HepG2 (cell line): ENCODE data around the gene DENND5A. TPM values are rescaled to one million over a fixed set of nuclear protein-coding genes. Genes with fewer than 3 reads are reported as not detected.

ENCODE experiments used
- ATAC-seq: fragments of 200-7000 bp; cut with Tn5 transposase; 3 replicates; pipeline ENCODE4 v1.9.1; 2020; ENCODE audit warnings: mild to moderate bottlenecking, moderate library complexity
- Bru-seq: library from RNA; stranded (reverse); fragments of 400-500 nt; gene quantifications from one replicate; lab custom pipeline; 2021; lab: Mats Ljungman, UMichigan
- BruChase-seq, 2 experiments: library from RNA; stranded (reverse); fragments of 400-500 nt; gene quantifications; one replicate each; lab custom pipeline; 2021; lab: Mats Ljungman, UMichigan
- BruUV-seq: library from RNA; stranded (reverse); fragments of 400-500 nt; replicated peaks from 2 replicates; lab custom pipeline; 2021; lab: Mats Ljungman, UMichigan
- CTCF ChIA-PET: fragments of 300-600 bp; formaldehyde crosslinking; extraction: SDS; loops from one replicate; lab custom pipeline; 2021; ENCODE audit warnings: low total read pairs, inconsistent platforms, low intra/inter-chr PET ratio; lab: Yijun Ruan, JAX
- POLR2A ChIA-PET: fragments of 350-600 bp; sonication (Branson Sonifier 250); formaldehyde crosslinking; loops from one replicate; lab custom pipeline; 2020; ENCODE audit warnings: antibody characterized with exemption, inconsistent platforms; lab: Yijun Ruan, JAX
- DNase-seq: peaks from one replicate; pipeline ENCODE4 v3.0.0-alpha.2; 2015; ENCODE audit warnings: low spot score
- FAIRE-seq: peaks from 3 replicates; lab custom pipeline; 2011; peaks lifted over from hg19 to GRCh38; lab: Jason Lieb, UNC
- H2AFZ ChIP-seq: one replicate; pipeline ENCODE4 v1.6.1; 2011; ENCODE audit warnings: low read length, inconsistent platforms
- H3K27ac ChIP-seq: fragments of 300-600 bp; 3 replicates; pipeline ENCODE4 v1.8.0; 2011; ENCODE audit warnings: mixed run types, mild to moderate bottlenecking, mixed read lengths, low read length, inconsistent platforms; ENCODE audit not compliant: insufficient read depth; ENCODE audit errors: extremely low read length
- H3K27me3 ChIP-seq, 2 experiments: fragments of 200-600 bp in 1 of 2; 2 replicates in 1 of 2; 3 replicates in 1 of 2; pipeline versions ENCODE4 v1.6.0 to v1.8.0; 2011; ENCODE audit warnings: low read length in 2 of 2, mild to moderate bottlenecking in 2 of 2, moderate library complexity in 2 of 2, inconsistent platforms in 1 of 2; ENCODE audit not compliant: insufficient read depth in 2 of 2, control insufficient read depth in 1 of 2
- H3K36me3 ChIP-seq, 2 experiments: fragments of 200-600 bp in 1 of 2; replicated peaks in 1 of 2; 2 replicates in 1 of 2; 3 replicates in 1 of 2; pipeline versions ENCODE4 v1.5.1 to v1.8.0; 2011; ENCODE audit warnings: low read length in 2 of 2, inconsistent platforms in 1 of 2; ENCODE audit not compliant: insufficient read depth in 2 of 2, control insufficient read depth in 1 of 2
- H3K4me1 ChIP-seq: 2 replicates; pipeline ENCODE4 v1.5.1; 2012; ENCODE audit warnings: low read length, inconsistent platforms; ENCODE audit not compliant: insufficient read depth
- H3K4me2 ChIP-seq: 2 replicates; pipeline ENCODE4 v1.6.0; 2011; ENCODE audit warnings: low read depth, low read length, inconsistent platforms
- H3K4me3 ChIP-seq, 3 experiments: fragments of 200-600 bp in 1 of 3; sonication (generic), shearing (Covaris generic) in 1 of 3; replicated peaks in 1 of 3; 2 replicates each; pipeline ENCODE4 v1.5.1; 2011 to 2016; ENCODE audit warnings: low read length in 3 of 3, inconsistent platforms in 2 of 3, low read depth in 2 of 3, mild to moderate bottlenecking in 2 of 3, control low read depth in 1 of 3, mixed read lengths in 1 of 3; ENCODE audit not compliant: insufficient read depth in 1 of 3
- H3K79me2 ChIP-seq: one replicate; pipeline ENCODE4 v1.6.1; 2011; ENCODE audit warnings: low read length, inconsistent platforms; ENCODE audit not compliant: insufficient read depth
- H3K9ac ChIP-seq: 2 replicates; pipeline ENCODE4 v1.6.0; 2011; ENCODE audit warnings: mild to moderate bottlenecking, low read depth, low read length, inconsistent platforms; ENCODE audit not compliant: insufficient read depth
- H3K9me3 ChIP-seq: 2 replicates; pipeline ENCODE4 v1.5.1; 2012; ENCODE audit warnings: mild to moderate bottlenecking, low read length
- H4K20me1 ChIP-seq: 2 replicates; pipeline ENCODE4 v1.6.0; 2011; ENCODE audit warnings: inconsistent platforms, mild to moderate bottlenecking, low read length, moderate library complexity; ENCODE audit not compliant: insufficient read depth
- ARHGAP35 ChIP-seq: sonication (generic); formaldehyde crosslinking; IDR thresholded peaks from 2 replicates; pipeline ENCODE4 v1.9.0; 2022; ENCODE audit warnings: mild to moderate bottlenecking, inconsistent platforms, moderate library complexity, missing genetic modification reagents, borderline replicate concordance
- ATF3 ChIP-seq: sonication (generic); formaldehyde crosslinking; IDR thresholded peaks from 2 replicates; pipeline ENCODE4 v1.4.0; 2020; ENCODE audit warnings: missing genetic modification reagents
- CBX5 ChIP-seq: sonication (generic); formaldehyde crosslinking; IDR thresholded peaks from 2 replicates; pipeline ENCODE4 v1.4.0; 2020; ENCODE audit warnings: missing genetic modification reagents, borderline replicate concordance
- MLXIP ChIP-seq: sonication (generic); formaldehyde crosslinking; IDR thresholded peaks from 2 replicates; pipeline ENCODE4 v1.9.0; 2021; ENCODE audit warnings: missing genetic modification reagents, borderline replicate concordance
- SP4 ChIP-seq: sonication (generic); formaldehyde crosslinking; IDR thresholded peaks from 2 replicates; pipeline ENCODE4 v1.8.1; 2023; ENCODE audit warnings: mild to moderate bottlenecking, missing genetic modification reagents
- TOE1 ChIP-seq: sonication (generic); formaldehyde crosslinking; IDR thresholded peaks from 2 replicates; pipeline ENCODE4 v1.4.0; 2020; ENCODE audit warnings: mild to moderate bottlenecking, missing genetic modification reagents
- ZNF253 ChIP-seq: sonication (generic); formaldehyde crosslinking; IDR thresholded peaks from 2 replicates; pipeline ENCODE4 v1.8.0; 2022; ENCODE audit warnings: mild to moderate bottlenecking, missing genetic modification reagents, borderline replicate concordance
- WGBS: methylation state at CpG from one replicate; pipeline ENCODE4 v1.1.6; 2017; ENCODE audit warnings: low lambda C conversion rate; 5-methylcytosine and 5-hydroxymethylcytosine counted together
- in situ Hi-C: cut with HindIII; loops from 2 replicates; pipeline ENCODE4 v1.10.0; 2017; ENCODE audit warnings: low pct_unique_long_range_greater_than_20kb; ENCODE audit not compliant: extremely low pct_ligation_motif_present
- intact Hi-C: fragments of 100-400 bp; cut with micrococcal nuclease; formaldehyde crosslinking; loops from one replicate; pipeline ENCODE4 v1.10.0; 2022; ENCODE audit not compliant: unreplicated experiment
- long read RNA-seq, 2 experiments: library from RNA in 1 of 2; library from polyadenylated mRNA in 1 of 2; stranded (forward) in 1 of 2; unstranded in 1 of 2; transcript quantifications; one replicate each; pipeline ENCODE4 v2.0.0, GENCODE V29; 2019 to 2022
- polyA minus RNA-seq, 3 experiments: library from RNA; depleted of rRNA, polyadenylated mRNA; stranded (reverse); fragments of >200 nt; gene quantifications; 2 replicates each; pipeline ENCODE4 v1.2.3, GENCODE V29; 2011; ENCODE audit warnings: low replicate concordance in 1 of 3
- polyA plus RNA-seq, 8 experiments: library from polyadenylated mRNA; depleted of rRNA in 3 of 8; stranded (reverse) in 7 of 8; unstranded in 1 of 8; fragments of >200 nt; fragmentation: Illumina TruSeq in 4 of 8; extraction: Trizol in 4 of 8; gene quantifications; 2 replicates each; pipeline versions ENCODE4 v1.2.1 to v1.2.3, GENCODE V29; 2011 to 2016; ENCODE audit warnings: low read depth in 4 of 8, missing spikeins in 1 of 8, mixed read lengths in 1 of 8; ENCODE audit not compliant: insufficient read depth in 1 of 8
- total RNA-seq, 5 experiments: library from RNA; depleted of rRNA; stranded (reverse); fragments of >200 nt; fragmentation: Illumina TruSeq; extraction: Trizol; gene quantifications; 2 replicates each; pipeline ENCODE4 v1.2.3, GENCODE V29; 2016; ENCODE audit warnings: low read depth in 1 of 5
- TF ChIP-seq, protein P1 (sequence below): IDR thresholded peaks from 2 replicates; pipeline ENCODE4 v1.6.1; 2016; ENCODE audit warnings: control low read depth
- TF ChIP-seq, protein P2 (sequence below): sonication (generic); formaldehyde crosslinking; IDR thresholded peaks from 2 replicates; pipeline ENCODE4 v1.5.0; 2020; ENCODE audit warnings: missing genetic modification reagents

Gene DENND5A
- total RNA-seq (2016; rRNA removed; fragmentation: Illumina TruSeq; extraction: Trizol) (57.7 and 63.3 TPM in 2 replicates), polyA plus RNA-seq (2011; rRNA removed) (145 and 158 TPM in 2 replicates), polyA minus RNA-seq (2011; rRNA and poly(A)+ RNA removed; ENCODE audit: low replicate concordance) (364 and 452 TPM in 2 replicates), Bru-seq, nascent RNA (percentile 80 among the genes with signal in this experiment), BruChase-seq, experiment 1, labeled RNA remaining after a 6-hour chase (percentile 87 among the genes with signal in this experiment), BruChase-seq, experiment 2, labeled RNA remaining after a 2-hour chase (percentile 85 among the genes with signal in this experiment)
- total RNA-seq (2016; cell fraction: cytosol; rRNA removed; fragmentation: Illumina TruSeq; extraction: Trizol; ENCODE audit: low read depth), result 50.7 and 55.3 TPM in 2 replicates
- total RNA-seq (2016; cell fraction: insoluble cytoplasmic fraction; rRNA removed; fragmentation: Illumina TruSeq; extraction: Trizol), result 49.9 and 57.0 TPM in 2 replicates
- total RNA-seq (2016; cell fraction: membrane; rRNA removed; fragmentation: Illumina TruSeq; extraction: Trizol), result 72.0 and 73.6 TPM in 2 replicates
- 57.7 and 69.2 TPM in 2 replicates for total RNA-seq (2016; cell fraction: nucleus; rRNA removed; fragmentation: Illumina TruSeq; extraction: Trizol)
- polyA plus RNA-seq (2011; cell fraction: cytosol; rRNA removed), result 107 and 120 TPM in 2 replicates
- 235 and 247 TPM in 2 replicates for polyA plus RNA-seq (2011; cell fraction: nucleus; rRNA removed)
- polyA plus RNA-seq (2012), result 46.6 and 55.7 TPM in 2 replicates
- polyA plus RNA-seq (2016; cell fraction: cytosol; fragmentation: Illumina TruSeq; extraction: Trizol; ENCODE audit: low read depth), result 9.6 and 10.6 TPM in 2 replicates
- 47.8 and 51.4 TPM in 2 replicates for polyA plus RNA-seq (2016; cell fraction: insoluble cytoplasmic fraction; fragmentation: Illumina TruSeq; extraction: Trizol; ENCODE audit: low read depth)
- 34.7 and 37.8 TPM in 2 replicates for polyA plus RNA-seq (2016; cell fraction: membrane; fragmentation: Illumina TruSeq; extraction: Trizol; ENCODE audit: low read depth)
- polyA plus RNA-seq (2016; cell fraction: nucleus; fragmentation: Illumina TruSeq; extraction: Trizol; ENCODE audit: insufficient read depth, low read depth), result 69.5 and 73.3 TPM in 2 replicates
- polyA minus RNA-seq (2011; cell fraction: cytosol; rRNA and poly(A)+ RNA removed), result 57.6 and 73.9 TPM in 2 replicates
- 178 and 232 TPM in 2 replicates for polyA minus RNA-seq (2011; cell fraction: nucleus; rRNA and poly(A)+ RNA removed)
- long read RNA-seq, experiment 1, partial matches to known transcripts, result 4 of 6 reads
- long read RNA-seq, experiment 1, other reads (novel, unspliced or antisense), result 2 of 6 reads
- long read RNA-seq, experiment 2, full-length matches to known transcripts, result 9 of 43 reads
- long read RNA-seq, experiment 2, partial matches to known transcripts, result 6 of 43 reads
- long read RNA-seq, experiment 2, other reads (novel, unspliced or antisense), result 28 of 43 reads

GRCh38 chr11:9265211-9266131 is at the start of gene DENND5A:
Gene DENND5A (minus strand): TSS chr11:9265350. CDS start chr11:9265069, 281 bp downstream.
- no peaks in the 10 kb centered on the region for H3K9me3 ChIP-seq
- DNase-seq, result peak; percentile 80
- in situ Hi-C loops, result no loop called here
- ChIA-PET POLR2A (interaction anchor here (0.6 to 3.1 kb wide), 17 partner anchors 8 to 310 kb away, joined by 3 to 23 read pairs (median 4); partner anchors contain the start of genes IPO7, TMEM41B and ZNF143), CTCF (no interaction called here)
- peaks cover 30% of the 10 kb centered on the region for H4K20me1 ChIP-seq
- peak within 1 kb of the TSS; percentile 87 for H3K27ac ChIP-seq
- BruUV-seq, result TSS peak; percentile 94
- peaks cover 55% of the 10 kb centered on the region for H3K4me1 ChIP-seq
- peak within 1 kb of the TSS; percentile 96 for H3K4me2 ChIP-seq
- H3K4me3 ChIP-seq, result peak within 1 kb of the TSS; percentile 87 to 96 (median 94)
- H2AFZ ChIP-seq, result no peak within 1 kb of the TSS
- H3K9ac ChIP-seq, result peak within 1 kb of the TSS; percentile 88
- H3K79me2 ChIP-seq, result peaks cover 38% of the 10 kb centered on the region
- ATAC-seq, result peak; percentile 78
- H3K27me3 ChIP-seq, result no peaks in the 10 kb centered on the region; a peak in 1 of 5 replicates
- WGBS, result under 1% methylated on average over 7 of the region's 63 CpGs
- H3K36me3 ChIP-seq, result no peaks in the 10 kb centered on the region
- intact Hi-C loops, result loop anchor here (5.0 to 10.0 kb wide), 2 partner anchors 47 to 119 kb away; partner anchors contain the start of genes IPO7 and TMEM41B
- no peak for FAIRE-seq
- TF ChIP-seq MLXIP (no peak), SP4 (CRISPR knock-in tag) (no peak), TOE1 (CRISPR knock-in tag) (no peak), CBX5 (no peak), ZNF253 (CRISPR knock-in tag) (no peak), ARHGAP35 (peak; percentile 58; the same call in 1 of the 2 replicates), ATF3 (CRISPR knock-in tag) (peak; percentile 83)
- TF ChIP-seq, protein P1, sequence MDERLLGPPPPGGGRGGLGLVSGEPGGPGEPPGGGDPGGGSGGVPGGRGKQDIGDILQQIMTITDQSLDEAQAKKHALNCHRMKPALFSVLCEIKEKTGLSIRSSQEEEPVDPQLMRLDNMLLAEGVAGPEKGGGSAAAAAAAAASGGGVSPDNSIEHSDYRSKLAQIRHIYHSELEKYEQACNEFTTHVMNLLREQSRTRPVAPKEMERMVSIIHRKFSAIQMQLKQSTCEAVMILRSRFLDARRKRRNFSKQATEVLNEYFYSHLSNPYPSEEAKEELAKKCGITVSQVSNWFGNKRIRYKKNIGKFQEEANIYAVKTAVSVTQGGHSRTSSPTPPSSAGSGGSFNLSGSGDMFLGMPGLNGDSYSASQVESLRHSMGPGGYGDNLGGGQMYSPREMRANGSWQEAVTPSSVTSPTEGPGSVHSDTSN, result no peak
- TF ChIP-seq, protein P2, sequence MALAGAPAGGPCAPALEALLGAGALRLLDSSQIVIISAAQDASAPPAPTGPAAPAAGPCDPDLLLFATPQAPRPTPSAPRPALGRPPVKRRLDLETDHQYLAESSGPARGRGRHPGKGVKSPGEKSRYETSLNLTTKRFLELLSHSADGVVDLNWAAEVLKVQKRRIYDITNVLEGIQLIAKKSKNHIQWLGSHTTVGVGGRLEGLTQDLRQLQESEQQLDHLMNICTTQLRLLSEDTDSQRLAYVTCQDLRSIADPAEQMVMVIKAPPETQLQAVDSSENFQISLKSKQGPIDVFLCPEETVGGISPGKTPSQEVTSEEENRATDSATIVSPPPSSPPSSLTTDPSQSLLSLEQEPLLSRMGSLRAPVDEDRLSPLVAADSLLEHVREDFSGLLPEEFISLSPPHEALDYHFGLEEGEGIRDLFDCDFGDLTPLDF (CRISPR knock-in tag), result no peak; the same call in 1 of the 2 replicates
